DMS114 treated with DMSO at 0.1 percent for 48 hours (cell line): Measurements from ENCODE around the gene ELK1.

ENCODE experiments used
- DNase-seq: peaks from one replicate; lab custom pipeline; 2025; ENCODE audit not compliant: unreplicated experiment; lab: John Stamatoyannopoulos, UW

Gene ELK1

GRCh38 chrX:47645530-47645929 lies 4.8 kb downstream of the ELK1 start:
- no peak for DNase-seq

GRCh38 chrX:47644557-47645091 lies 5.7 kb downstream of the ELK1 start:
- peak; percentile 14 for DNase-seq

GRCh38 chrX:47643926-47644325 lies 6.4 kb downstream of the ELK1 start:
- DNase-seq, result no peak

- DNase-seq, result no peak
These were observed 11.5 kb downstream of the ELK1 start for GRCh38 chrX:47638816-47639215.

GRCh38 chrX:47637546-47638195 lies 12.7 kb downstream of the ELK1 start:
- DNase-seq, result no peak

GRCh38 chrX:47634871-47635575 lies 15.3 kb downstream of the ELK1 start:
- DNase-seq, result no peak

- no peak for DNase-seq
These were observed 16.4 kb downstream of the ELK1 start for GRCh38 chrX:47633689-47634590.

- no peak for DNase-seq
These were observed 17.7 kb downstream of the ELK1 start for GRCh38 chrX:47632666-47633065.

GRCh38 chrX:47631676-47632075 lies 18.7 kb downstream of the ELK1 start:
- DNase-seq, result no peak

GRCh38 chrX:47629419-47630200 lies 20.8 kb downstream of the ELK1 start, which contains the start of gene CFP:
Gene CFP (minus strand): TSS chrX:47629930. CDS start chrX:47629844, 86 bp downstream.
- DNase-seq, result no peak

GRCh38 chrX:47628982-47629381 lies 21.4 kb downstream of the ELK1 start:
- no peak for DNase-seq

- DNase-seq, result no peak
These were observed 25.0 kb downstream of the ELK1 start for GRCh38 chrX:47625365-47625764.

GRCh38 chrX:47623540-47624027 lies 26.8 kb downstream of the ELK1 start:
- DNase-seq, result peak; percentile 77

- DNase-seq, result no peak
These were observed 28.5 kb downstream of the ELK1 start for GRCh38 chrX:47621851-47622250.

- no peak for DNase-seq
These were observed 30.1 kb downstream of the ELK1 start for GRCh38 chrX:47620303-47620685.

GRCh38 chrX:47619486-47620302 lies 30.7 kb downstream of the ELK1 start, which contains the start of gene SYN1:
Gene SYN1 (minus strand): TSS chrX:47619857. CDS start chrX:47619728, 129 bp downstream.
- DNase-seq, result peak; percentile 31

GRCh38 chrX:47618923-47619485 lies 31.4 kb downstream of the ELK1 start:
- DNase-seq, result no peak

GRCh38 chrX:47614618-47615017 lies 35.7 kb downstream of the ELK1 start:
- DNase-seq, result no peak

GRCh38 chrX:47613082-47613481 lies 37.3 kb downstream of the ELK1 start:
- no peak for DNase-seq
